ENCODE measurements around the gene DEF6. TPM values are rescaled to one million over a fixed set of nuclear protein-coding genes. Genes with fewer than 3 reads are reported as not detected.

DEF6 gene
- total RNA-seq, 1 donor from 2014 or later = 2.2 TPM

DNA sequence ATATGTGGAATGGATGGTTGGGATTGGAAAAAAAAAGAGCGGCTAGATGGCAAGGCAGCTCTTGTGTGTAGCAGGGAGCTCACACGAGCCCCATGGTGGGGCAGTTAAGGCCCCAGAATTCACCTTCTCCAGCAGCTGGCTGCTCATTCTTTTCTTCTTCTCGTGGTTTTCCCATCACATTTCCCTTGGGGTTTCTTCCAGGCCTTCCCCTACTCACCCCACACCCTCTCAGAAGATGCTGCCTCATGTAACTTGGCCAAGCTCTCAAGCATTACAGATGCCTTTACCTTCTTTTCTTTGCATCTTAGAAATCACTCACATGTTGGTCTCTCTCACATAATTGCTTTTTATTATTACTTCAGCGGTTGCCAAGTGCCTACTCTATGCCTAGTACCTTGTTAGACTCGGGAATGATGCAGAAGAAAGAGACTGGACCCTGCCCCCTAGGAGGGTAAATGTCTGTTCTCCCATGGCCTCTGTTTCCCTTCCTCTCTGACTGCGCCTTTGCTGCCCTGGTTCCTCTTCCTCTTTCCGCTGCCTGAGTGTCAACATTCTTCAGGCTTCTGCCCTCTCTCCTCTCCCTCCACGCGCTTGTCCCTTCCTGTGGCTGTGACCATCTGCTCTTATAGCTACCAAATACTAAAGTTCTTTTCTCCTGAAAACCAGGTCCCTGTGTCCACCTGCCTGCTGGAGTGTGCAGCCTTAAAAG lies 73.3 kb downstream of the DEF6 start:
- Histone ChIP-seq H3K36me3 (ENCODE audit: insufficient read depth, low read length) (peaks cover 3% of the 10 kb centered on the region), H3K4me2 (ENCODE audit: low read length) (peak overlapping the region; percentile 67)
- H3K4me3 Mint-ChIP-seq (ENCODE audit: unreplicated experiment) = peak overlapping the region; percentile 2

More for the DNA sequence above, 73.3 kb downstream of the DEF6 start:
- Histone ChIP-seq H3K79me2 (ENCODE audit: insufficient read depth, low read length) (peaks cover 60% of the 10 kb centered on the region), H3K9me3 (ENCODE audit: insufficient read depth, low read depth, low read length) (no peaks in the 10 kb centered on the region), H3K27ac (ENCODE audit: low read depth, low read length) (peak overlapping the region; percentile 83), H4K20me1 (ENCODE audit: insufficient read depth, low read length) (peaks cover 3% of the 10 kb centered on the region), H2AFZ (ENCODE audit: low read depth, low read length) (no peak overlapping the region), H3K27me3 (ENCODE audit: insufficient read depth, low read length) (no peaks in the 10 kb centered on the region), H3K4me3 (ENCODE audit: insufficient read depth, low read depth, low read length) (no peak overlapping the region), H3K4me1 (ENCODE audit: insufficient read depth, low read length) (peaks cover 40% of the 10 kb centered on the region), H3K9ac (ENCODE audit: low read length) (peak overlapping the region; percentile 5)
- peaks cover 36% of the 10 kb centered on the region for H3K4me1 Mint-ChIP-seq (ENCODE audit: low read depth, unreplicated experiment)
- FAIRE-seq = no peak
- H3K9me3 Mint-ChIP-seq (ENCODE audit: unreplicated experiment) = peaks cover 1% of the 10 kb centered on the region
- no peak for DNase-seq (ENCODE audit: low read depth)
- peaks cover 4% of the 10 kb centered on the region for H3K36me3 Mint-ChIP-seq (ENCODE audit: low read depth, unreplicated experiment)
- TF ChIP-seq, protein P1, sequence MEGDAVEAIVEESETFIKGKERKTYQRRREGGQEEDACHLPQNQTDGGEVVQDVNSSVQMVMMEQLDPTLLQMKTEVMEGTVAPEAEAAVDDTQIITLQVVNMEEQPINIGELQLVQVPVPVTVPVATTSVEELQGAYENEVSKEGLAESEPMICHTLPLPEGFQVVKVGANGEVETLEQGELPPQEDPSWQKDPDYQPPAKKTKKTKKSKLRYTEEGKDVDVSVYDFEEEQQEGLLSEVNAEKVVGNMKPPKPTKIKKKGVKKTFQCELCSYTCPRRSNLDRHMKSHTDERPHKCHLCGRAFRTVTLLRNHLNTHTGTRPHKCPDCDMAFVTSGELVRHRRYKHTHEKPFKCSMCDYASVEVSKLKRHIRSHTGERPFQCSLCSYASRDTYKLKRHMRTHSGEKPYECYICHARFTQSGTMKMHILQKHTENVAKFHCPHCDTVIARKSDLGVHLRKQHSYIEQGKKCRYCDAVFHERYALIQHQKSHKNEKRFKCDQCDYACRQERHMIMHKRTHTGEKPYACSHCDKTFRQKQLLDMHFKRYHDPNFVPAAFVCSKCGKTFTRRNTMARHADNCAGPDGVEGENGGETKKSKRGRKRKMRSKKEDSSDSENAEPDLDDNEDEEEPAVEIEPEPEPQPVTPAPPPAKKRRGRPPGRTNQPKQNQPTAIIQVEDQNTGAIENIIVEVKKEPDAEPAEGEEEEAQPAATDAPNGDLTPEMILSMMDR (IDR thresholded peaks at IDR 0.05; ENCODE audit: insufficient read depth, low read depth, low read length) = no peak
- TF ChIP-seq EZH2 (IDR thresholded peaks at IDR 0.05; ENCODE audit: insufficient read depth, low read length) = no peak
- no peaks in the 10 kb centered on the region for H3K27me3 Mint-ChIP-seq (ENCODE audit: low read depth, unreplicated experiment)
- peak overlapping the region; percentile 92 for H3K27ac Mint-ChIP-seq (ENCODE audit: unreplicated experiment)

Other genes starting within 250 kb of the DEF6 start
- gene TCP11, start 156.5 kb upstream of the DEF6 start, total RNA-seq = not detected in 2 replicates
- gene SCUBE3, start 83.9 kb upstream of the DEF6 start, total RNA-seq = 8.5 and 10.1 TPM in 2 replicates
- 12.7 and 13.5 TPM in 2 replicates for gene ZNF76, start 38.1 kb upstream of the DEF6 start, total RNA-seq
- 9.9 and 11.3 TPM in 2 replicates for gene PPARD, start 44.7 kb downstream of the DEF6 start, total RNA-seq
- gene FANCE, start 154.5 kb downstream of the DEF6 start, total RNA-seq = 2.9 and 3.1 TPM in 2 replicates
- 818 and 887 TPM in 2 replicates for gene RPL10A, start 170.6 kb downstream of the DEF6 start, total RNA-seq
- 73.3 and 75.5 TPM in 2 replicates for gene TEAD3, start 199.3 kb downstream of the DEF6 start, total RNA-seq
- not detected in 2 replicates for gene TULP1, start 215.1 kb downstream of the DEF6 start, total RNA-seq